Stimulated activated CD8-positive, alpha-beta memory T cell treated with anti-CD3 and anti-CD28 coated beads, Interleukin-15, amount 100 ng/mL, for 4 hours (primary cell): ENCODE measurements around the gene CREB1.

ENCODE experiments used
- DNase-seq, 2 donors: peaks; one replicate each; pipeline ENCODE4 v3.0.0-alpha.2; 2020; ENCODE audit warnings: low read depth in 2 of 2

Gene CREB1

GRCh38 chr2:207541933-207542332 lies 12.2 kb downstream of the CREB1 start:
- DNase-seq: no peak

GRCh38 chr2:207543272-207543671 lies 13.5 kb downstream of the CREB1 start:
- no peak for DNase-seq

GRCh38 chr2:207546822-207547221 lies 17.1 kb downstream of the CREB1 start:
- no peak for DNase-seq

GRCh38 chr2:207549145-207549544 lies 19.4 kb downstream of the CREB1 start:
- DNase-seq: no peak

- no peak for DNase-seq
These were observed 28.3 kb downstream of the CREB1 start for GRCh38 chr2:207558079-207558491.

- DNase-seq: no peak
These were observed 31.8 kb downstream of the CREB1 start for GRCh38 chr2:207561386-207562080.

- no peak for DNase-seq
These were observed 36.2 kb downstream of the CREB1 start for GRCh38 chr2:207565736-207566500.

- DNase-seq: no peak
These were observed 37.9 kb downstream of the CREB1 start for GRCh38 chr2:207567671-207568070.

- DNase-seq: no peak
These were observed 41.6 kb downstream of the CREB1 start for GRCh38 chr2:207571370-207571769.

- DNase-seq: no peak
These were observed 55.2 kb downstream of the CREB1 start for GRCh38 chr2:207584952-207585351.

- no peak for DNase-seq
These were observed 57.5 kb downstream of the CREB1 start for GRCh38 chr2:207587305-207587704.

GRCh38 chr2:207589143-207589542 lies 59.4 kb downstream of the CREB1 start:
- no peak for DNase-seq

- DNase-seq: no peak
These were observed 63.5 kb downstream of the CREB1 start for GRCh38 chr2:207593277-207593676.

GRCh38 chr2:207594264-207594663 lies 64.5 kb downstream of the CREB1 start:
- DNase-seq: no peak

GRCh38 chr2:207594731-207595130 lies 65.0 kb downstream of the CREB1 start:
- no peak for DNase-seq

GRCh38 chr2:207599636-207600035 lies 69.9 kb downstream of the CREB1 start:
- no peak for DNase-seq

GRCh38 chr2:207600231-207600630 lies 70.5 kb downstream of the CREB1 start:
- no peak for DNase-seq

GRCh38 chr2:207601774-207602173 lies 72.0 kb downstream of the CREB1 start:
- no peak for DNase-seq

GRCh38 chr2:207603486-207603885 lies 73.7 kb downstream of the CREB1 start:
- DNase-seq: no peak

GRCh38 chr2:207606399-207606798 lies 76.6 kb downstream of the CREB1 start:
- no peak for DNase-seq

- DNase-seq: no peak
These were observed 77.1 kb downstream of the CREB1 start for GRCh38 chr2:207606829-207607228.

GRCh38 chr2:207612714-207613113 lies 83.0 kb downstream of the CREB1 start:
- DNase-seq: no peak

- DNase-seq: no peak
These were observed 85.1 kb downstream of the CREB1 start for GRCh38 chr2:207614824-207615223.
